ENCODE results near the gene CC2D1A. TPM values are rescaled to one million over a fixed set of nuclear protein-coding genes. Genes with fewer than 3 reads are reported as not detected.
"Not testable (repeated sequence)": the region's sequence is repeated elsewhere in the genome, so short reads cannot be mapped to it uniquely, and the experiment has no call there.

CC2D1A gene
- total RNA-seq, 2 experiments from 2014 or later, result 16.4 to 16.9 TPM

DNA sequence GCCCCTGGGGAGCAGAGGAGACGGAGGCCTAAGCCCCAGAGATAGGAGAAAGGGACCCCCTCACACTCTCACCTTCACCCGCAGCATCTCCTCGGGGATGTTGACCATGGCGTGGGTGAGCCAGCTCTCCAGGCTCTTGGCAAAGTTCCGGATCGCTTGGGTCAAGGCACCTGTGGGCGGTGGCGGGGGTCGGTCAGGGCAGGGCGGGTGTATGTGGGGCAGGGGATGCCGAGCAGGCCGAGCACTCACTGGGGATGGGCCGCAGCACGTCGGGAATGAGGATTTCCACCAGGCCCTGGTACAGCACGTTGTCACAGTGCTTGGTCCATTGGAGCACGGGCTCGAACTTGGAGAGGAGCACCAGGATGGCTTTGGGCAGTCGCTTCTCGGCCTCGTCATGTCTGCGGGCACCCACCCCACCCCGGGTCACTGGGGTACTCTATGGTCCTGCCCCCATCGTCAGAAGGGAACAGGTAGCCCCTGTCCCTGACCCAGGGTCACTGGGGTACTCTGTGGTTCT is 59.4 kb downstream of the CC2D1A start:
- Mint-ChIP-seq H3K27me3 (no peaks in the 10 kb centered on the region), H3K36me3 (ENCODE audit: low read depth) (peaks cover 51% of the 10 kb centered on the region), H3K4me3 (no peak overlapping the region), H3K27ac (no peak overlapping the region), H3K9me3 (no peaks in the 10 kb centered on the region), H3K4me1 (ENCODE audit: low read depth) (no peaks in the 10 kb centered on the region)
- TF ChIP-seq, protein P1, sequence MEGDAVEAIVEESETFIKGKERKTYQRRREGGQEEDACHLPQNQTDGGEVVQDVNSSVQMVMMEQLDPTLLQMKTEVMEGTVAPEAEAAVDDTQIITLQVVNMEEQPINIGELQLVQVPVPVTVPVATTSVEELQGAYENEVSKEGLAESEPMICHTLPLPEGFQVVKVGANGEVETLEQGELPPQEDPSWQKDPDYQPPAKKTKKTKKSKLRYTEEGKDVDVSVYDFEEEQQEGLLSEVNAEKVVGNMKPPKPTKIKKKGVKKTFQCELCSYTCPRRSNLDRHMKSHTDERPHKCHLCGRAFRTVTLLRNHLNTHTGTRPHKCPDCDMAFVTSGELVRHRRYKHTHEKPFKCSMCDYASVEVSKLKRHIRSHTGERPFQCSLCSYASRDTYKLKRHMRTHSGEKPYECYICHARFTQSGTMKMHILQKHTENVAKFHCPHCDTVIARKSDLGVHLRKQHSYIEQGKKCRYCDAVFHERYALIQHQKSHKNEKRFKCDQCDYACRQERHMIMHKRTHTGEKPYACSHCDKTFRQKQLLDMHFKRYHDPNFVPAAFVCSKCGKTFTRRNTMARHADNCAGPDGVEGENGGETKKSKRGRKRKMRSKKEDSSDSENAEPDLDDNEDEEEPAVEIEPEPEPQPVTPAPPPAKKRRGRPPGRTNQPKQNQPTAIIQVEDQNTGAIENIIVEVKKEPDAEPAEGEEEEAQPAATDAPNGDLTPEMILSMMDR (IDR thresholded peaks at IDR 0.05), result no peak
- CTCF ChIA-PET, result no interaction called here
- Histone ChIP-seq H3K27ac (ENCODE audit: low read depth in 1 of 2, low read length in 2 of 2) (no peak overlapping the region), H3K4me1 (ENCODE audit: insufficient read depth, low read length) (peaks cover 2% of the 10 kb centered on the region), H3K9me3 (ENCODE audit: control insufficient read depth in 1 of 2, insufficient read depth in 1 of 2, low read length in 2 of 2) (no peaks in the 10 kb centered on the region), H3K4me3 (ENCODE audit: low read length) (no peak overlapping the region), H3K36me3 (ENCODE audit: insufficient read depth, low read length) (peaks cover 59% of the 10 kb centered on the region), H3K27me3 (ENCODE audit: control insufficient read depth in 1 of 2, insufficient read depth in 2 of 2, low read length in 2 of 2) (no peaks in the 10 kb centered on the region)
- POLR2A ChIA-PET, result no interaction called here
- intact Hi-C loops (cut with DNase I, micrococcal nuclease), result no loop called here
- DNase-seq, result no peak
- no peak for ATAC-seq (ENCODE audit: poor library complexity)

DNA sequence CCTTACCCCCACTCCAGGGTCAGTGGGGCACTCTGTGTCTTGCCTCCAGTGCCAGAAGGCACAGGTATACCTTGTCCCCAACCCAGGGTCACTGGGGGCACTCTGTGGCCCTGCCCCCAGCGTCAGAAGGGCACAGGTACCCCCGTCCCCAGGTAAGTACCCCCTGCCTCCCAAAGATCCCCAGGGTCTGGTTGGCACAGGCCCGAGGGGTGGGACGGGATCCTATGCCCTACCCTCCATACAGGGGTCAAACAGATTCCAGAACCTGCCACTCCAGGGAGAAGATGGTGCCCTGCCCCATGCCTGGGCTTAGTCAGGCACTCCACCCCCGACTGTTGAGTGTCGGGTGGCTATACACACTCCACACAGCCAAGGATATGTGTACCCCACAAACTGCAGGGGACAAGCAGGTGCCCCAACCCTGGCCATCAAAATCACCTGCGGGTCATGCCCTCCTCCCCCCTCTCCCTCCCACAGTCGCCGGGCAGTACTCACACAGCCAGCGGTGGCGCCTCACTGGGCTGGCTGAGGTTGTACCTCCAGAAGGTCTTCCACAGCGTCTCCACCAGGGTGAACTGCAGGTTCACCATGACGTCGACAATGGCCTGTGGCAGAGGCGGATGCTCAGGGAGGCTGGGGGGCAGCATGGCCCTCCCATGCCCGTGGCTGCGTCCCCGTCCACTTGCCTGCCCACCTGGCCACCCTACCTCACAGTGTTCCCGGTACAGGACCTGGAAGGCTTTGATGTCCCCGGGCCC is 60.1 kb downstream of the CC2D1A start:
- H3K27ac ChIP-seq (ENCODE audit: low read depth in 1 of 2, low read length in 2 of 2), result no peak overlapping the region
- peaks cover 52% of the 10 kb centered on the region for H3K36me3 Mint-ChIP-seq (ENCODE audit: low read depth)
- ATAC-seq (ENCODE audit: poor library complexity) (no peak), DNase-seq (no peak)
- H3K36me3 ChIP-seq (ENCODE audit: insufficient read depth, low read length), result peaks cover 53% of the 10 kb centered on the region
- H3K9me3 Mint-ChIP-seq, result no peaks in the 10 kb centered on the region
- H3K27me3 ChIP-seq (ENCODE audit: control insufficient read depth in 1 of 2, insufficient read depth in 2 of 2, low read length in 2 of 2), result no peaks in the 10 kb centered on the region
- H3K4me1 ChIP-seq (ENCODE audit: insufficient read depth, low read length), result no peaks in the 10 kb centered on the region
- no peaks in the 10 kb centered on the region for H3K9me3 ChIP-seq (ENCODE audit: control insufficient read depth in 1 of 2, insufficient read depth in 1 of 2, low read length in 2 of 2)
- ChIA-PET CTCF (no interaction called here), POLR2A (no interaction called here)
- no peak overlapping the region for H3K4me3 ChIP-seq (ENCODE audit: low read length)
- H3K27me3 Mint-ChIP-seq, result no peaks in the 10 kb centered on the region
- H3K4me1 Mint-ChIP-seq (ENCODE audit: low read depth), result no peaks in the 10 kb centered on the region
- intact Hi-C loops (cut with DNase I, micrococcal nuclease), result no loop called here
- TF ChIP-seq, protein P1 (IDR thresholded peaks at IDR 0.05), result no peak
- no peak overlapping the region for H3K27ac Mint-ChIP-seq
- H3K4me3 Mint-ChIP-seq, result no peak overlapping the region

DNA sequence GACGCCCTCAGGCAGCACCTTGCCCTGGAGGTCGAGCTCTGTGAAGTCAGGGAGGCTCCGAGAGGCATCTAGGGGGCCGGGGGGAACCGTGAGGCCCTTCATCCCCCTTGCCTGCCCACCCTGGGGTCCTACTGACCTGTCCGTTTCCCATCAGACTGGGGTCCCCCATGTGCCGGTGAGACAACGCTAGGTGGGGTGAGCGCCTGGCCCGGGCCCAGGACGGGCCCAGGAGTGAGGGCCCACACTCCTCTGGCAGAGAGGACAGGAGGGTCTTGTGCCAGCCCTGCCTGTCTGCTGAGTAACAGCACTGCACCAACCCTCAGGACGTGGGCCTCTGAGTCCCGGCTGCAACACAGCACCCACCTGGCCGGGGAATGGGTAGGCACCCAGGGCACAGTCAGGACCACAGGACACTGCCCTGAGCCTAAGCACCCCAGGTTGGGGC is 60.7 kb downstream of the CC2D1A start:
- ChIA-PET CTCF (no interaction called here), POLR2A (no interaction called here)
- no peak overlapping the region for H3K27ac ChIP-seq (ENCODE audit: low read depth in 1 of 2, low read length in 2 of 2)
- DNase-seq, result no peak
- Mint-ChIP-seq H3K9me3 (no peaks in the 10 kb centered on the region), H3K36me3 (ENCODE audit: low read depth) (peaks cover 51% of the 10 kb centered on the region), H3K4me3 (no peak overlapping the region), H3K27ac (no peak overlapping the region), H3K4me1 (ENCODE audit: low read depth) (no peaks in the 10 kb centered on the region), H3K27me3 (no peaks in the 10 kb centered on the region)
- no peaks in the 10 kb centered on the region for H3K27me3 ChIP-seq (ENCODE audit: control insufficient read depth in 1 of 2, insufficient read depth in 2 of 2, low read length in 2 of 2)
- no peaks in the 10 kb centered on the region for H3K9me3 ChIP-seq (ENCODE audit: control insufficient read depth in 1 of 2, insufficient read depth in 1 of 2, low read length in 2 of 2)
- TF ChIP-seq, protein P1 (IDR thresholded peaks at IDR 0.05), result no peak
- H3K4me3 ChIP-seq (ENCODE audit: low read length), result no peak overlapping the region
- intact Hi-C loops (cut with DNase I, micrococcal nuclease), result no loop called here
- no peak for ATAC-seq (ENCODE audit: poor library complexity)
- H3K36me3 ChIP-seq (ENCODE audit: insufficient read depth, low read length), result peaks cover 51% of the 10 kb centered on the region
- no peaks in the 10 kb centered on the region for H3K4me1 ChIP-seq (ENCODE audit: insufficient read depth, low read length)

DNA sequence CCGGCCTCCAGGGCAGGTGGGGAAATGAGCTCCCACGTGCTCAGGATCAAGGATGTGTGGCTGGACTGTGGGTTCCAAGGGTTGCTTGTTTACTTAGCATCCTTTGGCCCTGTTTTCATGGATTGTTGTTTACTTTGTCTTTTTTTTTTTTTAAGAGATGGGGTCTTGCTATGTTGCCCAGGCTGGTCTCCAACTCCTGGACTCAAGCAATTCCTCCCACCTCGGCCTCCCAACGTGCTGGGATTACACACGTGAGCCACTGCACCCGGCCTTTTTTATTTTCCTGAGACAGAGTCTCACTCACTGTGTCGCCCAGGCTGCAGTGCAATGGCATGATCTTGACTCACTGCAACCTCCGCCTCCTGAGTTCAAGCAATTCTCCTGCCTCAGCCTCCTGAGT is 61.2 kb downstream of the CC2D1A start:
- CTCF ChIA-PET; intact Hi-C loops (cut with DNase I, micrococcal nuclease); H3K27me3 ChIP-seq (ENCODE audit: control insufficient read depth in 1 of 2, insufficient read depth in 2 of 2, low read length in 2 of 2); H3K9me3 Mint-ChIP-seq; H3K4me1 Mint-ChIP-seq (ENCODE audit: low read depth); DNase-seq; H3K27ac ChIP-seq (ENCODE audit: low read depth in 1 of 2, low read length in 2 of 2); H3K9me3 ChIP-seq (ENCODE audit: control insufficient read depth in 1 of 2, insufficient read depth in 1 of 2, low read length in 2 of 2); ATAC-seq (ENCODE audit: poor library complexity); H3K4me3 ChIP-seq (ENCODE audit: low read length); H3K4me3 Mint-ChIP-seq; H3K4me1 ChIP-seq (ENCODE audit: insufficient read depth, low read length); POLR2A ChIA-PET; H3K27me3 Mint-ChIP-seq; H3K27ac Mint-ChIP-seq: not testable (repeated sequence)
- peaks cover 50% of the 10 kb centered on the region for H3K36me3 Mint-ChIP-seq (ENCODE audit: low read depth)
- H3K36me3 ChIP-seq (ENCODE audit: insufficient read depth, low read length), result peaks cover 50% of the 10 kb centered on the region
